ENCODE results near the gene EDRF1.

EDRF1 gene

GRCh38 chr10:125788156-125789034, 68.9 kb downstream of the EDRF1 start:
- DNase-seq = no peak

- no peak for DNase-seq
These were observed 73.1 kb downstream of the EDRF1 start for GRCh38 chr10:125792342-125793300.

GRCh38 chr10:125795128-125795527, 75.6 kb downstream of the EDRF1 start:
- DNase-seq = no peak

GRCh38 chr10:125795637-125796190, 76.2 kb downstream of the EDRF1 start:
- DNase-seq = no peak

- DNase-seq = no peak
These were observed 77.9 kb downstream of the EDRF1 start for GRCh38 chr10:125797424-125797823.

GRCh38 chr10:125797994-125798662, 78.6 kb downstream of the EDRF1 start:
- no peak for DNase-seq

- no peak for DNase-seq
These were observed 80.1 kb downstream of the EDRF1 start for GRCh38 chr10:125799451-125800182.

GRCh38 chr10:125801574-125801973, 82.1 kb downstream of the EDRF1 start:
- DNase-seq = no peak

- DNase-seq = no peak
These were observed 82.6 kb downstream of the EDRF1 start for GRCh38 chr10:125802131-125802530.

GRCh38 chr10:125802739-125803138, 83.2 kb downstream of the EDRF1 start:
- no peak for DNase-seq

GRCh38 chr10:125808047-125808446, 88.5 kb downstream of the EDRF1 start:
- no peak for DNase-seq

- DNase-seq = no peak
These were observed 91.7 kb downstream of the EDRF1 start for GRCh38 chr10:125811251-125811650.

GRCh38 chr10:125812128-125812750, 92.7 kb downstream of the EDRF1 start:
- DNase-seq = no peak

Measured in retina (tissue), 1 donor.